Sigmoid colon (tissue), 4 donors: ENCODE data around the gene ACADL.
"Not testable (repeated sequence)": the region's sequence is repeated elsewhere in the genome, so short reads cannot be mapped to it uniquely, and the experiment has no call there.

ENCODE experiments used
- POLR2A ChIP-seq, 2 donors: fragments of 450-650 bp; IDR thresholded peaks; one replicate each; pipeline ENCODE4 v1.6.1; 2016; ENCODE audit warnings: antibody characterized with exemption in 2 of 2, mild to moderate bottlenecking in 2 of 2, moderate library complexity in 2 of 2
- POLR2AphosphoS5 ChIP-seq, 4 donors: sonication (generic); formaldehyde crosslinking; IDR thresholded peaks; one replicate each; pipeline ENCODE4 v1.6.1; 2017; ENCODE audit warnings: antibody characterized with exemption in 4 of 4
- TF ChIP-seq, protein P1 (sequence below), 4 experiments: fragments of 450-650 bp in 3 of 4; fragments of 200-600 bp in 1 of 4; IDR thresholded peaks; one replicate each; pipeline ENCODE4 v1.5.1; 2016 to 2019; ENCODE audit warnings: antibody characterized with exemption in 4 of 4, mild to moderate bottlenecking in 3 of 4, moderate library complexity in 2 of 4

DNA sequence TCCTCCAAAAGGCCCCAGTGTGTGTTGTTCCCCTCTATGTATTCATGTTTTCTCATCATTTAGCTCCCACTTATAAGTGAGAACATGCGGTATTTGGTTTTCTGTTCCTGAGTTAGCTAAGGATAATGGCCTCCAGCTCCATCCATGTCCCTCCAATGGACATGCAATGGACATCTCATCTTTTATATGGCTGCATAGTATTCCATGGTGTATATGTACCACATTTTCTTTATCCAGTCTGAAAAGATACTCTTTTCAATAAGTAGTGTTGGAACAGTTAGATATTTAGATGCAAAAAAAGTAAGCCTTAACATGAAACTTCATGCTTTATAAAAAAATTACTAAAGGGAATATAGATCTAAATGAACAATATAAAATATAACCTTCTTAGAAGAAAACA, 48.1 kb downstream of the ACADL start:
- TF ChIP-seq, protein P1, sequence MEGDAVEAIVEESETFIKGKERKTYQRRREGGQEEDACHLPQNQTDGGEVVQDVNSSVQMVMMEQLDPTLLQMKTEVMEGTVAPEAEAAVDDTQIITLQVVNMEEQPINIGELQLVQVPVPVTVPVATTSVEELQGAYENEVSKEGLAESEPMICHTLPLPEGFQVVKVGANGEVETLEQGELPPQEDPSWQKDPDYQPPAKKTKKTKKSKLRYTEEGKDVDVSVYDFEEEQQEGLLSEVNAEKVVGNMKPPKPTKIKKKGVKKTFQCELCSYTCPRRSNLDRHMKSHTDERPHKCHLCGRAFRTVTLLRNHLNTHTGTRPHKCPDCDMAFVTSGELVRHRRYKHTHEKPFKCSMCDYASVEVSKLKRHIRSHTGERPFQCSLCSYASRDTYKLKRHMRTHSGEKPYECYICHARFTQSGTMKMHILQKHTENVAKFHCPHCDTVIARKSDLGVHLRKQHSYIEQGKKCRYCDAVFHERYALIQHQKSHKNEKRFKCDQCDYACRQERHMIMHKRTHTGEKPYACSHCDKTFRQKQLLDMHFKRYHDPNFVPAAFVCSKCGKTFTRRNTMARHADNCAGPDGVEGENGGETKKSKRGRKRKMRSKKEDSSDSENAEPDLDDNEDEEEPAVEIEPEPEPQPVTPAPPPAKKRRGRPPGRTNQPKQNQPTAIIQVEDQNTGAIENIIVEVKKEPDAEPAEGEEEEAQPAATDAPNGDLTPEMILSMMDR (IDR thresholded peaks at IDR 0.05), result not testable (repeated sequence)
- TF ChIP-seq POLR2AphosphoS5, POLR2A (IDR thresholded peaks at IDR 0.05): not testable (repeated sequence)
